H1 (cell line): ENCODE results near the gene SORBS1. TPM values are rescaled to one million over a fixed set of nuclear protein-coding genes. Genes with fewer than 3 reads are reported as not detected.

Experiments used
- CTCF ChIA-PET: fragments of 300-600 bp; sonication (Branson Sonifier 250); formaldehyde crosslinking; loops from one replicate; lab custom pipeline; 2021; ENCODE audit not compliant: partially characterized antibody; lab: Charles Lee
- POLR2A ChIA-PET: fragments of 300-600 bp; sonication (Branson Sonifier 250); formaldehyde crosslinking; loops from one replicate; lab custom pipeline; 2021; ENCODE audit warnings: inconsistent platforms; ENCODE audit not compliant: partially characterized antibody; lab: Charles Lee
- DNase-seq, 2 experiments: peaks; one replicate each; pipeline versions ENCODE4 v3.0.0 to v3.0.0-alpha.2; 2010 to 2022; ENCODE audit warnings: low spot score in 2 of 2, low read depth in 1 of 2, mixed read lengths in 1 of 2
- FAIRE-seq: peaks from 2 replicates; lab custom pipeline; 2011; peaks lifted over from hg19 to GRCh38; lab: Jason Lieb, UNC
- H2AFZ ChIP-seq: 2 replicates; pipeline ENCODE4 v1.8.1; 2012; ENCODE audit warnings: low read length, inconsistent platforms
- H2AK5ac ChIP-seq: 2 replicates; pipeline ENCODE4 v1.6.1; 2013; ENCODE audit warnings: low read depth, low read length
- H2BK120ac ChIP-seq: replicated peaks from 2 replicates; pipeline ENCODE3; 2013; ENCODE audit warnings: low read depth, low read length, inconsistent platforms
- H2BK12ac ChIP-seq: 2 replicates; pipeline ENCODE4 v1.6.1; 2013; ENCODE audit warnings: low read depth, low read length
- H2BK15ac ChIP-seq: 2 replicates; pipeline ENCODE4 v1.6.1; 2013; ENCODE audit warnings: low read length
- H2BK20ac ChIP-seq: 2 replicates; pipeline ENCODE4 v1.6.1; 2013; ENCODE audit warnings: low read length
- H2BK5ac ChIP-seq: 2 replicates; pipeline ENCODE4 v1.6.1; 2013; ENCODE audit warnings: low read depth, low read length
- H3K14ac ChIP-seq: 2 replicates; pipeline ENCODE4 v1.6.1; 2013; ENCODE audit warnings: inconsistent platforms; ENCODE audit not compliant: insufficient read length
- H3K18ac ChIP-seq: 2 replicates; pipeline ENCODE4 v1.6.1; 2013; ENCODE audit warnings: low read length; ENCODE audit errors: extremely low read depth
- H3K23ac ChIP-seq: 2 replicates; pipeline ENCODE4 v1.6.1; 2013; ENCODE audit warnings: inconsistent platforms; ENCODE audit not compliant: insufficient read length
- H3K23me2 ChIP-seq: 2 replicates; pipeline ENCODE4 v1.6.1; 2013; ENCODE audit warnings: low read depth, low read length
- H3K27ac ChIP-seq: 2 replicates; pipeline ENCODE4 v1.6.1; 2011; ENCODE audit warnings: low read depth, low read length, inconsistent platforms
- H3K27me3 ChIP-seq, 4 experiments: replicated peaks in 1 of 4; 1 replicate in 1 of 4; 2 replicates in 3 of 4; pipeline versions ENCODE4 v1.6.1 to v1.8.1; 2011 to 2013; ENCODE audit warnings: low read length in 3 of 4, mild to moderate bottlenecking in 3 of 4, inconsistent platforms in 2 of 4, mixed read lengths in 2 of 4, moderate library complexity in 1 of 4; ENCODE audit not compliant: control insufficient read depth in 3 of 4, insufficient read depth in 3 of 4; ENCODE audit errors: extremely low read depth in 1 of 4
- H3K36me3 ChIP-seq, 4 experiments: 2 replicates each; pipeline versions ENCODE4 v1.6.1 to v1.8.1; 2011 to 2013; ENCODE audit warnings: mild to moderate bottlenecking in 4 of 4, low read length in 3 of 4, moderate library complexity in 2 of 4, control low read depth in 1 of 4, inconsistent platforms in 1 of 4; ENCODE audit not compliant: insufficient read depth in 4 of 4, control insufficient read depth in 2 of 4
- H3K4ac ChIP-seq: replicated peaks from 2 replicates; pipeline ENCODE3; 2013; ENCODE audit warnings: low read length, low read depth, mixed read lengths, inconsistent platforms; ENCODE audit not compliant: insufficient read length
- H3K4me1 ChIP-seq, 4 experiments: replicated peaks in 1 of 4; 1 replicate in 1 of 4; 2 replicates in 3 of 4; pipeline versions ENCODE4 v1.6.1 to v1.8.1; 2011 to 2013; ENCODE audit warnings: low read length in 3 of 4, inconsistent platforms in 2 of 4, mixed read lengths in 1 of 4; ENCODE audit not compliant: insufficient read depth in 4 of 4, control insufficient read depth in 3 of 4
- H3K4me2 ChIP-seq, 2 experiments: 2 replicates each; pipeline versions ENCODE4 v1.6.1 to v1.8.1; 2011 to 2013; ENCODE audit warnings: low read depth in 2 of 2, low read length in 2 of 2, control low read depth in 1 of 2, inconsistent platforms in 1 of 2, mild to moderate bottlenecking in 1 of 2; ENCODE audit not compliant: insufficient read depth in 1 of 2
- H3K4me3 ChIP-seq, 4 experiments: fragments of 200-600, 300-600 bp in 1 of 4; sonication (generic), shearing (Covaris generic), sonication (Bioruptor Twin) in 1 of 4; 2 replicates each; pipeline versions ENCODE4 v1.5.1 to v1.8.1; 2011 to 2016; ENCODE audit warnings: low read length in 4 of 4, low read depth in 3 of 4, control low read depth in 2 of 4, inconsistent platforms in 2 of 4, mild to moderate bottlenecking in 2 of 4, mixed read lengths in 1 of 4, moderate library complexity in 1 of 4; ENCODE audit not compliant: insufficient read depth in 2 of 4; ENCODE audit errors: extremely low read depth in 1 of 4
- H3K56ac ChIP-seq: replicated peaks from 2 replicates; pipeline ENCODE3; 2013; ENCODE audit warnings: low read depth, mild to moderate bottlenecking, mixed read lengths, low read length, inconsistent platforms; ENCODE audit not compliant: insufficient read length
- H3K79me1 ChIP-seq: 2 replicates; pipeline ENCODE4 v1.6.1; 2013; ENCODE audit warnings: low read depth, low read length, control low read depth
- H3K79me2 ChIP-seq, 2 experiments: 2 replicates each; pipeline versions ENCODE4 v1.6.1 to v1.8.1; 2012 to 2013; ENCODE audit warnings: low read length in 2 of 2, mild to moderate bottlenecking in 2 of 2, inconsistent platforms in 1 of 2; ENCODE audit not compliant: insufficient read depth in 2 of 2, control insufficient read depth in 1 of 2
- H3K9ac ChIP-seq, 4 experiments: replicated peaks in 1 of 4; 1 replicate in 1 of 4; 2 replicates in 3 of 4; pipeline versions ENCODE4 v1.6.1 to v1.8.1; 2011 to 2013; ENCODE audit warnings: low read depth in 3 of 4, low read length in 3 of 4, control low read depth in 2 of 4, mild to moderate bottlenecking in 2 of 4, moderate library complexity in 2 of 4, inconsistent platforms in 1 of 4; ENCODE audit errors: extremely low read depth in 1 of 4
- H3K9me3 ChIP-seq, 2 experiments: 2 replicates each; pipeline versions ENCODE4 v1.6.1 to v1.8.1; 2012 to 2013; ENCODE audit warnings: mild to moderate bottlenecking in 2 of 2, moderate library complexity in 2 of 2, control low read depth in 1 of 2, inconsistent platforms in 1 of 2, low read depth in 1 of 2, low read length in 1 of 2, mixed read lengths in 1 of 2; ENCODE audit not compliant: insufficient read depth in 2 of 2
- H4K20me1 ChIP-seq, 2 experiments: replicated peaks in 1 of 2; 2 replicates each; pipeline versions ENCODE3 to v1.8.1; 2011 to 2013; ENCODE audit warnings: inconsistent platforms in 2 of 2, low read length in 2 of 2, mild to moderate bottlenecking in 1 of 2; ENCODE audit not compliant: insufficient read depth in 2 of 2, control insufficient read depth in 1 of 2
- H4K5ac ChIP-seq: 2 replicates; pipeline ENCODE4 v1.6.1; 2013; ENCODE audit warnings: low read length, low read depth, mixed read lengths, inconsistent platforms; ENCODE audit not compliant: insufficient read length
- H4K8ac ChIP-seq: 2 replicates; pipeline ENCODE4 v1.8.0; 2013; ENCODE audit warnings: mild to moderate bottlenecking, moderate library complexity, low read length, inconsistent platforms; ENCODE audit not compliant: insufficient read depth; ENCODE audit errors: extremely low read depth
- H4K91ac ChIP-seq: replicated peaks from 2 replicates; pipeline ENCODE3; 2013; ENCODE audit warnings: low read length, mixed read lengths, inconsistent platforms; ENCODE audit not compliant: insufficient read length
- BCL11A ChIP-seq, 2 experiments: IDR thresholded peaks; one replicate each; pipeline ENCODE4 v1.6.1; 2011; ENCODE audit warnings: low read depth in 2 of 2, low read length in 2 of 2, mild to moderate bottlenecking in 2 of 2
- RFX5 ChIP-seq: IDR thresholded peaks from 2 replicates; pipeline ENCODE4 v1.6.1; 2011; ENCODE audit warnings: low read depth, low read length, improper control_type of control experiment, borderline replicate concordance
- SRF ChIP-seq: IDR thresholded peaks from 2 replicates; pipeline ENCODE4 v1.6.1; 2011; ENCODE audit warnings: mild to moderate bottlenecking, low read depth, low read length, moderate library complexity
- YY1 ChIP-seq: IDR thresholded peaks from 2 replicates; pipeline ENCODE4 v1.6.1; 2011; ENCODE audit warnings: low read depth, mild to moderate bottlenecking, low read length
- WGBS, 2 experiments: shearing (Covaris generic) in 1 of 2; methylation state at CpG; one replicate each; pipeline versions ENCODE4 v1.1.6 to v1.1.7; 2013 to 2015; ENCODE audit warnings: low lambda C conversion rate in 2 of 2, mixed read lengths in 2 of 2, inconsistent platforms in 1 of 2, low coverage in 1 of 2, missing lambda C conversion rate in 1 of 2; ENCODE audit not compliant: insufficient replicate concordance in 2 of 2, insufficient coverage in 1 of 2, insufficient read length in 1 of 2; ENCODE audit errors: extremely low coverage in 1 of 2, missing lambda C conversion rate in 1 of 2; 5-methylcytosine and 5-hydroxymethylcytosine counted together
- polyA plus RNA-seq, 7 experiments: library from polyadenylated mRNA; depleted of rRNA in 3 of 7; stranded (reverse) in 5 of 7; unstranded in 2 of 7; fragments of >200 nt in 5 of 7; fragments of 200-250 nt in 2 of 7; gene quantifications; 1 replicate in 5 of 7; 2 replicates in 1 of 7; 4 replicates in 1 of 7; pipeline versions ENCODE4 v1.2.1 to v1.2.3, GENCODE V29; 2011 to 2013; ENCODE audit warnings: missing spikeins in 2 of 7, mixed read lengths in 2 of 7
- total RNA-seq: library from RNA; stranded (reverse); fragmentation: NEBNext Ultra II Directional; extraction: Animal tissue kit (Norgen Biotek cat#: 25700); gene quantifications from 2 replicates; pipeline ENCODE4 v1.2.1, GENCODE V29; 2021

SORBS1 gene
- total and polyA plus RNA-seq, 2 of the 8 experiments (the other 6 are each of a cell fraction or from before 2014, with no cell fraction given) = 16.0 to 35.0 TPM

DNA sequence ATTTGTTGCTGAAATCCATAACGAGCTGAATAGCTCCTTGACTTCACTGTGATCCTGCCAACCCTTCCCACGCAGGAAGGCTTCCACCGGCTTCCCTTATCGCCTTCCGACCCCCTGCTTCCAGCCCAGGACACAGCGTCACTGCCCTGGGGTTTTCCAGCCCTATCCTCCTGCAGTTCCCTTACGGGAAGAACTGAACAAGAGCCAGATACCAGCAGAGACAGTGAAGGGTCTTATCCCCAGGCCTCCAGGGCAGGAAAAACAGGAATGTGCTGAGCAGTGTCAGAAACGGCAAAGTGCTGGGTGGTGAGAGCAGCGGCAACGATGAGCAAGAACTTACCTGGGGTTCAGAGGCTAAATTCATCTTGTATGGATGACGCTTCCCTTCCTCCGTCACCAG, 292.7 kb downstream of the SORBS1 start:
- no peak for FAIRE-seq
- Histone ChIP-seq H2BK5ac (peak overlapping the region; percentile 75; the same call in 1 of the 2 replicates), H3K14ac (no peak overlapping the region), H3K27ac (no peak overlapping the region), H4K20me1 (peaks cover 0 to 1% of the 10 kb centered on the region in 2 experiments), H3K18ac (no peak overlapping the region), H2BK12ac (peak overlapping the region; percentile 40; the same call in 1 of the 2 replicates), H2AFZ (no peak overlapping the region), H2BK20ac (0 out of 2 replicates have a peak overlapping the region, but pooled peaks have one; percentile 26), H3K4me2 (no peak overlapping the region), H3K23me2 (no peaks in the 10 kb centered on the region), H4K91ac (no peak overlapping the region), H3K9ac (no peak overlapping the region; a peak in 1 of 7 replicates), H3K4me3 (no peak overlapping the region), H3K79me1 (peaks cover 12% of the 10 kb centered on the region), H3K4ac (no peak overlapping the region), H2BK15ac (no peak overlapping the region), H4K5ac (no peak overlapping the region), H3K23ac (no peak overlapping the region), H2AK5ac (peak overlapping the region; percentile 70; the same call in 1 of the 2 replicates), H3K36me3 (peaks cover 0 to 52% (median 7%) of the 10 kb centered on the region in 4 experiments; a peak in 6 of 8 replicates), H2BK120ac (no peak overlapping the region), H4K8ac (no peak overlapping the region), H3K27me3 (no peaks in the 10 kb centered on the region), H3K56ac (no peak overlapping the region), H3K4me1 (peaks cover 6 to 23% (median 14%) of the 10 kb centered on the region in 4 experiments), H3K9me3 (no peaks in the 10 kb centered on the region), H3K79me2 (peaks cover 3 to 18% of the 10 kb centered on the region in 2 experiments; a peak in 2 of 4 replicates)
- 84% methylated on average over 12 of the region's 12 CpGs; no CpG with 5 or more reads in 1 of the 2 experiments for WGBS, 2 experiments
- ChIA-PET CTCF (interaction anchor here (1.0 to 2.9 kb wide), 2 partner anchors 25 to 94 kb away, joined by 3 to 10 read pairs; no protein-coding TSS in a partner anchor), POLR2A (no interaction called here)
- TF ChIP-seq YY1 (no peak), RFX5 (no peak), BCL11A (IDR thresholded peaks at IDR 0.05; ENCODE audit: low read depth in 2 of 2, low read length in 2 of 2) (no peak), SRF (no peak)
- DNase-seq = peak in 1 of 2 experiments; percentile 47
